GM23338 (cell line): ENCODE data around the gene MAPRE2. TPM values are rescaled to one million over a fixed set of nuclear protein-coding genes. Genes with fewer than 3 reads are reported as not detected.

ENCODE experiments used
- ATAC-seq: fragments of 200-7000 bp; cut with Tn5 transposase; 3 replicates; pipeline ENCODE4 v1.9.1; 2020
- DNase-seq: peaks from one replicate; pipeline ENCODE4 v3.0.0-alpha.2; 2015; ENCODE audit warnings: low spot score
- H2AFZ ChIP-seq: fragments of 200-600 bp; sonication (generic); 2 replicates; pipeline ENCODE4 v1.8.0; 2016; ENCODE audit warnings: antibody characterized with exemption, mild to moderate bottlenecking, moderate library complexity
- H3F3A ChIP-seq: fragments of 200-600 bp; sonication (generic); replicated peaks from 2 replicates; pipeline ENCODE4 v1.8.0; 2017; ENCODE audit warnings: antibody characterized with exemption, mixed run types, low read depth
- H3K27ac ChIP-seq: fragments of 200-600 bp; sonication (generic); 2 replicates; pipeline ENCODE4 v1.6.1; 2016; ENCODE audit warnings: low read depth
- H3K27me3 ChIP-seq: fragments of 200-600 bp; sonication (generic); 2 replicates; pipeline ENCODE4 v1.8.0; 2016; ENCODE audit warnings: mild to moderate bottlenecking, mixed run types, moderate library complexity; ENCODE audit not compliant: insufficient read depth
- H3K36me3 ChIP-seq: fragments of 200-600 bp; sonication (generic); 2 replicates; pipeline ENCODE4 v1.8.0; 2016; ENCODE audit warnings: mild to moderate bottlenecking; ENCODE audit not compliant: insufficient read depth
- H3K4me1 ChIP-seq: fragments of 200-600 bp; sonication (generic); 2 replicates; pipeline ENCODE4 v1.8.0; 2016; ENCODE audit warnings: mild to moderate bottlenecking, moderate library complexity; ENCODE audit not compliant: insufficient read depth
- H3K4me2 ChIP-seq: fragments of 200-600 bp; sonication (generic); 2 replicates; pipeline ENCODE4 v1.7.1; 2017; ENCODE audit warnings: mixed run types
- H3K4me3 ChIP-seq: fragments of 200-600 bp; sonication (generic); 2 replicates; pipeline ENCODE4 v1.6.1; 2016; ENCODE audit warnings: mixed run types
- H3K79me2 ChIP-seq: fragments of 200-600 bp; sonication (generic); replicated peaks from 2 replicates; pipeline ENCODE4 v1.8.0; 2017; ENCODE audit warnings: mild to moderate bottlenecking; ENCODE audit not compliant: insufficient read depth
- H3K9me2 ChIP-seq: fragments of 200-600 bp; sonication (generic); 2 replicates; pipeline ENCODE4 v1.8.0; 2017; ENCODE audit not compliant: insufficient read depth
- H4K20me1 ChIP-seq: fragments of 200-600 bp; sonication (generic); replicated peaks from 2 replicates; pipeline ENCODE4 v1.8.0; 2017; ENCODE audit warnings: mild to moderate bottlenecking; ENCODE audit not compliant: insufficient read depth
- H3K27ac Mint-ChIP-seq: 2 replicates; pipeline ENCODE4 v1.8.0; 2020; ENCODE audit warnings: inconsistent platforms, mild to moderate bottlenecking, moderate library complexity, mixed read lengths
- H3K27me3 Mint-ChIP-seq: 3 replicates; pipeline ENCODE4 v1.8.0; 2022; ENCODE audit warnings: low read depth, mild to moderate bottlenecking, moderate library complexity, mixed read lengths, inconsistent platforms; ENCODE audit not compliant: insufficient read depth, poor library complexity
- H3K36me3 Mint-ChIP-seq: 3 replicates; pipeline ENCODE4 v1.8.0; 2021; ENCODE audit warnings: low read depth, mild to moderate bottlenecking, inconsistent platforms, moderate library complexity, mixed read lengths
- H3K4me1 Mint-ChIP-seq: 3 replicates; pipeline ENCODE4 v1.8.0; 2020; ENCODE audit warnings: mild to moderate bottlenecking, inconsistent platforms, mixed read lengths
- H3K4me3 Mint-ChIP-seq: 3 replicates; pipeline ENCODE4 v1.8.0; 2021; ENCODE audit warnings: moderate library complexity, mild to moderate bottlenecking, inconsistent platforms, mixed read lengths
- H3K9me3 Mint-ChIP-seq: 3 replicates; pipeline ENCODE4 v1.8.0; 2020; ENCODE audit warnings: moderate library complexity, mild to moderate bottlenecking, inconsistent platforms, mixed read lengths
- CREB1 ChIP-seq: fragments of 250-450 bp; sonication (Bioruptor Pico); IDR thresholded peaks from 2 replicates; pipeline ENCODE4 v1.5.0; 2020; ENCODE audit warnings: low read depth, mild to moderate bottlenecking, moderate library complexity
- ETS1 ChIP-seq: IDR thresholded peaks from 2 replicates; pipeline ENCODE4 v1.6.1; 2016; ENCODE audit warnings: antibody characterized with exemption
- EZH2 ChIP-seq: fragments of 200-600 bp; sonication (generic); IDR thresholded peaks from one replicate; pipeline ENCODE4 v1.8.0; 2017; ENCODE audit warnings: antibody characterized with exemption, mild to moderate bottlenecking, low read depth; ENCODE audit not compliant: unreplicated experiment
- EZH2phosphoT487 ChIP-seq: fragments of 200-600 bp; sonication (generic); IDR thresholded peaks from one replicate; pipeline ENCODE4 v1.8.1; 2018; ENCODE audit warnings: antibody characterized with exemption; ENCODE audit not compliant: unreplicated experiment
- JUNB ChIP-seq: IDR thresholded peaks from one replicate; pipeline ENCODE4 v1.6.1; 2016; ENCODE audit warnings: antibody characterized with exemption; ENCODE audit not compliant: unreplicated experiment
- NANOG ChIP-seq: IDR thresholded peaks from 2 replicates; pipeline ENCODE4 v1.6.1; 2016; ENCODE audit warnings: antibody characterized with exemption, borderline replicate concordance
- POLR2AphosphoS5 ChIP-seq: IDR thresholded peaks from 2 replicates; pipeline ENCODE4 v1.6.1; 2016; ENCODE audit warnings: antibody characterized with exemption, low read depth
- REST ChIP-seq: IDR thresholded peaks from one replicate; pipeline ENCODE4 v1.6.1; 2018; ENCODE audit warnings: antibody characterized with exemption; ENCODE audit not compliant: unreplicated experiment
- STAT1 ChIP-seq: IDR thresholded peaks from one replicate; pipeline ENCODE4 v1.6.1; 2016; ENCODE audit warnings: antibody characterized with exemption; ENCODE audit not compliant: unreplicated experiment
- ZNF114 ChIP-seq: fragments of 250-450 bp; sonication (Bioruptor Pico); IDR thresholded peaks from 2 replicates; pipeline ENCODE4 v1.5.0; 2020; ENCODE audit warnings: mild to moderate bottlenecking, moderate library complexity
- ZNF331 ChIP-seq: fragments of 250-450 bp; sonication (Bioruptor Pico); IDR thresholded peaks from 2 replicates; pipeline ENCODE4 v1.5.0; 2020; ENCODE audit warnings: low read depth, mild to moderate bottlenecking, moderate library complexity
- ZNF462 ChIP-seq: fragments of 250-450 bp; sonication (Bioruptor Pico); IDR thresholded peaks from 2 replicates; pipeline ENCODE4 v1.5.0; 2020; ENCODE audit warnings: mild to moderate bottlenecking, moderate library complexity
- polyA plus RNA-seq: library from polyadenylated mRNA; unstranded; fragments of >200 nt; fragmentation: Nextera tagmentation; extraction: Ambion mirVana; gene quantifications from 2 replicates; pipeline ENCODE4 v1.2.1, GENCODE V29; 2016
- total RNA-seq: library from RNA; depleted of rRNA; stranded (reverse); fragments of >200 nt; shearing (Covaris generic); gene quantifications from 2 replicates; pipeline ENCODE4 v1.2.3, GENCODE V29; 2014
- TF ChIP-seq, protein P1 (sequence below), 2 experiments: fragments of 200-600 bp in 1 of 2; sonication (generic) in 1 of 2; conservative IDR thresholded peaks; 2 replicates each; pipeline versions ENCODE4 v1.5.1 to v1.6.1; 2016 to 2017; ENCODE audit warnings: antibody characterized with exemption in 2 of 2, low read depth in 2 of 2, mild to moderate bottlenecking in 2 of 2, moderate library complexity in 1 of 2

MAPRE2 gene
- total and polyA plus RNA-seq, 2 experiments from 2014 or later, result 17.8 to 40.4 TPM

DNA sequence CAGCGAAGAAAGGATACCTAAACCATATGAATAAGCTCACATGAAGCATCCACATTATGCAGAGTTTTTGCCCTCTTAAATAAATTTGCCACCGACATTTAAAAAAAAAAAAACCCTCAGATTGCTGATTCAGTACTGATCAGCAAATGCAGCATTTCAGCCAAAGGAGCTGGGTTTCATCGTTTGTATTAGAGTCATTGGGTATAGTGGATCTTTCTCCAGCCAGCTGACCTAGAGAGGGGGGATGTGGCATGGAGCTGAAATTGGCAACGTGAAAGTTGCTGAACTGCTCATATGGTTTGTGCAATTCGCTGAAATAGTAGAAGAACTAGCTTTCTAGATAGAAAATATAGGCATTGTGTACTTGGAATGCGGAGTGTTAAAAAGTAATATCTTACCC is 126.1 kb downstream of the MAPRE2 start:
- no peaks in the 10 kb centered on the region for H3K27me3 ChIP-seq
- H3F3A ChIP-seq, result no peaks in the 10 kb centered on the region
- peaks cover 5% of the 10 kb centered on the region for H3K4me1 ChIP-seq
- no peak overlapping the region for H3K27ac Mint-ChIP-seq
- no peaks in the 10 kb centered on the region for H3K36me3 Mint-ChIP-seq
- peak overlapping the region; percentile 78 for H2AFZ ChIP-seq
- no peaks in the 10 kb centered on the region for H4K20me1 ChIP-seq
- no peak for ATAC-seq
- H3K4me3 ChIP-seq, result no peak overlapping the region
- H3K79me2 ChIP-seq, result no peaks in the 10 kb centered on the region
- no peaks in the 10 kb centered on the region for H3K36me3 ChIP-seq
- DNase-seq, result no peak
- H3K9me3 Mint-ChIP-seq, result no peaks in the 10 kb centered on the region
- H3K27me3 Mint-ChIP-seq, result no peaks in the 10 kb centered on the region
- no peak overlapping the region for H3K4me3 Mint-ChIP-seq
- H3K27ac ChIP-seq, result no peak overlapping the region
- H3K4me2 ChIP-seq, result no peak overlapping the region
- TF ChIP-seq ZNF114 (CRISPR knock-in tag), result no peak
- no peak for TF ChIP-seq ETS1
- no peak for TF ChIP-seq EZH2
- TF ChIP-seq EZH2phosphoT487, result no peak
- TF ChIP-seq JUNB, result no peak
- TF ChIP-seq CREB1 (CRISPR knock-in tag), result no peak
- no peak for TF ChIP-seq STAT1
- TF ChIP-seq, protein P1, sequence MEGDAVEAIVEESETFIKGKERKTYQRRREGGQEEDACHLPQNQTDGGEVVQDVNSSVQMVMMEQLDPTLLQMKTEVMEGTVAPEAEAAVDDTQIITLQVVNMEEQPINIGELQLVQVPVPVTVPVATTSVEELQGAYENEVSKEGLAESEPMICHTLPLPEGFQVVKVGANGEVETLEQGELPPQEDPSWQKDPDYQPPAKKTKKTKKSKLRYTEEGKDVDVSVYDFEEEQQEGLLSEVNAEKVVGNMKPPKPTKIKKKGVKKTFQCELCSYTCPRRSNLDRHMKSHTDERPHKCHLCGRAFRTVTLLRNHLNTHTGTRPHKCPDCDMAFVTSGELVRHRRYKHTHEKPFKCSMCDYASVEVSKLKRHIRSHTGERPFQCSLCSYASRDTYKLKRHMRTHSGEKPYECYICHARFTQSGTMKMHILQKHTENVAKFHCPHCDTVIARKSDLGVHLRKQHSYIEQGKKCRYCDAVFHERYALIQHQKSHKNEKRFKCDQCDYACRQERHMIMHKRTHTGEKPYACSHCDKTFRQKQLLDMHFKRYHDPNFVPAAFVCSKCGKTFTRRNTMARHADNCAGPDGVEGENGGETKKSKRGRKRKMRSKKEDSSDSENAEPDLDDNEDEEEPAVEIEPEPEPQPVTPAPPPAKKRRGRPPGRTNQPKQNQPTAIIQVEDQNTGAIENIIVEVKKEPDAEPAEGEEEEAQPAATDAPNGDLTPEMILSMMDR (conservative IDR thresholded peaks at IDR 0.05; ENCODE audit: low read depth in 2 of 2), result no peak
- TF ChIP-seq ZNF331 (CRISPR knock-in tag), result no peak
- TF ChIP-seq REST, result no peak
- no peak for TF ChIP-seq POLR2AphosphoS5
- TF ChIP-seq ZNF462 (CRISPR knock-in tag), result no peak
- no peak for TF ChIP-seq NANOG
- peaks cover 2% of the 10 kb centered on the region; the same call in 1 of the 2 replicates for H3K9me2 ChIP-seq
- H3K4me1 Mint-ChIP-seq, result peaks cover 8% of the 10 kb centered on the region; the same call in 2 of the 3 replicates
